Fibroblast of lung (primary cell): ENCODE data around the gene MATN4.

ENCODE experiments used
- CTCF ChIP-seq, 2 donors: IDR thresholded peaks in 1 of 2; conservative IDR thresholded peaks in 1 of 2; 1 replicate in 1 of 2; 2 replicates in 1 of 2; pipeline ENCODE4 v1.5.1; 2011 to 2012; ENCODE audit warnings: low read length in 2 of 2, control low read depth in 1 of 2, inconsistent platforms in 1 of 2, low read depth in 1 of 2, mild to moderate bottlenecking in 1 of 2
- EZH2 ChIP-seq: IDR thresholded peaks from 2 replicates; pipeline ENCODE4 v1.5.1; 2012; ENCODE audit warnings: low read length, control low read depth, mild to moderate bottlenecking; ENCODE audit errors: missing control alignments

GRCh38 chr20:45248609-45249008 is 59.5 kb downstream of the MATN4 start:
- TF ChIP-seq CTCF (conservative IDR thresholded peaks at IDR 0.05 in 1 of 2, IDR thresholded peaks at IDR 0.05 in 1 of 2; ENCODE audit: low read depth in 1 of 2, low read length in 2 of 2) = no peak
- TF ChIP-seq EZH2 = no peak
